Epithelial cell of proximal tubule (primary cell): Measurements from ENCODE around the gene STAC2. TPM values are rescaled to one million over a fixed set of nuclear protein-coding genes. Genes with fewer than 3 reads are reported as not detected.

Experiments
- DNase-seq: peaks from one replicate; pipeline ENCODE4 v3.0.0-alpha.2; 2011; ENCODE audit warnings: low read depth
- H3K4me3 ChIP-seq: 2 replicates; pipeline ENCODE4 v1.5.1; 2011; ENCODE audit warnings: low read depth, mild to moderate bottlenecking, low read length
- total RNA-seq: library from RNA; depleted of rRNA; stranded (reverse); fragments of >200 nt; gene quantifications from 2 replicates; pipeline ENCODE4 v1.2.3, GENCODE V29; 2015
- TF ChIP-seq, protein P1 (sequence below): conservative IDR thresholded peaks from 2 replicates; pipeline ENCODE4 v1.5.1; 2012; ENCODE audit warnings: low read depth, mild to moderate bottlenecking, low read length

STAC2 gene
- total RNA-seq, 1 donor from 2014 or later, result not detected

DNA sequence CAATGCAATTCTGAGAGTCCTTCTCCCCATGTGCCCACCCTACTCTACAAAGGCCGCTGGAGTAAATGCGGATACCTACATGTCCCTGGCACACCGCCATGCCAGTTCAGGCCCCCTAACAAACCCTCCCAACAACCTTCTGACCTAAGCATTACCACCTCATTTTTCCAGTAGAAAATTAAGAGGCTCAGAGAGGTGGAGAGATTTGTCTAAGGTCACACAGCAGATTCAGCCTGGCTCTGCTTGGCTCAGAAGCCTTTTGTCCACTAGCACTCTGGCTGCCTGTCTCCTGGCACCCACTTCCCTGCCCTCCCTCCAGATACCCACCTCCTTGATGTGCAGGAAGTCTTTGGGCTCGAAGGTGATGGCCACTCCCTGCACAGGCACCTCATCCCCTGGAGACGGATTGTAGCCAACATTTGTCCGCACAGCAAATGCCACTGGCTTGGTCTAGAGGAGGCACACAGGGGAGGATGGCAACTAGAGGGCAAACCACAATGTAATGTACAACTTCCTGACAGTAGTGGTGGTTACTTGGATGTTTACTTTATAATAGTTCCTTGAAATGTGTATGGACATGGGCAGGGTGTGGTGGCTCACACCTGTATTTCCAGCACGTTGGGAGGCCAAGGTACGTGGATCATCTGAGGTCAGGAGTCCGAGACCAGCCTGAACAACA is 38.5 kb downstream of the STAC2 start:
- TF ChIP-seq, protein P1, sequence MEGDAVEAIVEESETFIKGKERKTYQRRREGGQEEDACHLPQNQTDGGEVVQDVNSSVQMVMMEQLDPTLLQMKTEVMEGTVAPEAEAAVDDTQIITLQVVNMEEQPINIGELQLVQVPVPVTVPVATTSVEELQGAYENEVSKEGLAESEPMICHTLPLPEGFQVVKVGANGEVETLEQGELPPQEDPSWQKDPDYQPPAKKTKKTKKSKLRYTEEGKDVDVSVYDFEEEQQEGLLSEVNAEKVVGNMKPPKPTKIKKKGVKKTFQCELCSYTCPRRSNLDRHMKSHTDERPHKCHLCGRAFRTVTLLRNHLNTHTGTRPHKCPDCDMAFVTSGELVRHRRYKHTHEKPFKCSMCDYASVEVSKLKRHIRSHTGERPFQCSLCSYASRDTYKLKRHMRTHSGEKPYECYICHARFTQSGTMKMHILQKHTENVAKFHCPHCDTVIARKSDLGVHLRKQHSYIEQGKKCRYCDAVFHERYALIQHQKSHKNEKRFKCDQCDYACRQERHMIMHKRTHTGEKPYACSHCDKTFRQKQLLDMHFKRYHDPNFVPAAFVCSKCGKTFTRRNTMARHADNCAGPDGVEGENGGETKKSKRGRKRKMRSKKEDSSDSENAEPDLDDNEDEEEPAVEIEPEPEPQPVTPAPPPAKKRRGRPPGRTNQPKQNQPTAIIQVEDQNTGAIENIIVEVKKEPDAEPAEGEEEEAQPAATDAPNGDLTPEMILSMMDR, result no peak
- no peak for DNase-seq
- no peak overlapping the region for H3K4me3 ChIP-seq

DNA sequence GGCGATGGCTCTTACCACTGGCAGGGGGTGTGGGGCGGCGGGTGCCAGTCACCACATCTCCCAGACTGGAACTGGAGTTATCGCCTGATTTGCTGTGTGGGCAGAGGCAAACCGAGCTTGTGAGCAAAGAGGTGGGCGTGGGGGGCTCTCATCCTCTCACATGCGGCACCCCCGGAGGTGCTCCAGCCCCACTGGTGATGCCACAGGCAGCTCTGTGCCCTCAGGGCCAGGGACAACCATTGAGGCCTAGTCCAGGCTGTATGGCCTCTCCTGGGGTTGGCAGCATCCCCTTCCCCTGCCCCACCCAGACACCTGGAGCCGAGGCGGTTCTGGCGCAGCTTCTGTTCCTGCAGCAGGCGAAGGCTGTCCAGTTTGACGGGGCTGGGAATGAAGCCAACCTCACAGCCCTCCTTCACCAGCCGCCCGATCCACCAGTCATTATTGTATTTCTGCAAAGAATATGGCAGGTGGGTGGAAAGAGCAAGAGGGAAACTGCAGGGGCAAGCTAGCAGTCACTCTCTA is 39.2 kb downstream of the STAC2 start:
- H3K4me3 ChIP-seq, result no peak overlapping the region
- TF ChIP-seq, protein P1, result no peak
- DNase-seq, result no peak

GRCh38 chr17:39183720-39184119 is 42.0 kb downstream of the STAC2 start:
- DNase-seq, result no peak
- TF ChIP-seq, protein P1, result no peak
- no peak overlapping the region for H3K4me3 ChIP-seq

GRCh38 chr17:39183045-39183444 is 42.7 kb downstream of the STAC2 start:
- TF ChIP-seq, protein P1, result no peak
- no peak overlapping the region for H3K4me3 ChIP-seq
- DNase-seq, result no peak

- DNase-seq, result no peak
- TF ChIP-seq, protein P1, result no peak
- H3K4me3 ChIP-seq, result no peak overlapping the region
Measured at GRCh38 chr17:39181303-39181702, 44.4 kb downstream of the STAC2 start.

- TF ChIP-seq, protein P1, result no peak
- DNase-seq, result no peak
- H3K4me3 ChIP-seq, result no peak overlapping the region
Measured at GRCh38 chr17:39178536-39178935, 47.2 kb downstream of the STAC2 start.

GRCh38 chr17:39177256-39177655 is 48.5 kb downstream of the STAC2 start:
- no peak overlapping the region for H3K4me3 ChIP-seq
- DNase-seq, result no peak
- TF ChIP-seq, protein P1, result no peak
